ENCODE data around the gene POLR2B.
"Not testable (repeated sequence)": the region's sequence is repeated elsewhere in the genome, so short reads cannot be mapped to it uniquely, and the experiment has no call there.

POLR2B gene

DNA sequence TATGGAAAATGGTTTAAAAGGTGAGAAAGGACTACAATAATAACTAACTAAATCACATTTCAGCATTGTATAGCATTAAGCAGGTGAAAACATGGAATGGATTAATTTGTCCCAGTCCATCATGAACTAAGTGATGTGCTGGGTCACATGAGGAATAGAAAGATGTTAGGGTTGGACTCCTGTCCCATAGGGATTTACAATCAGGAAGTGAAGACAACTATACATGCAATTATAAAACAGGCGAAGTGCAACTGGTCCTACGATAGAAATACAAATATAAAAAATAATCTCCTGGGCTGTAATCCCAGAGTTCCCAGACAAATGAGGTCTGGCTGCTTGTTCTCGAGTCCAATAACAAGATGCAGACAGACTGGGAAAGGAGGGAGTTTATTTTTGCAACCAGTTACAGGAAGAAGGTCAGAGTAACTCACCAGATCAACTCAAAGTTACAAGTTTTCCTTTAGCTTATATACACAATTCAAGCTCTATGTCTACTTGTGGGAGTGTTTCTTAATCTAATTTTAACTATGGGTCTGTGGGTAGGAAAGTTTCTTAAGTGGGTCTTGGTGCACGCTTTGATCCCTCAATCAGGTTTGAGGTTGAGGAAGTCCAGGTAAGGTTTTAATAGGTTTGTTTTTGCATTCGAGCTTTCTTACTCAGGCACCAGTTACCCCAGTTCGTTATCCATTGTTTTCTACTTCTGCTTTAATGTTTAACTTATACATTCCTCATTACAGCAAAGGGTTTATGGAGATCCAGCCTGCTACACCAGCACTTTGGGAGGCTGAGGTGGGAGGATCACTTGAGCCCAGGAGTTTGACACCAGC, 81.4 kb downstream of the POLR2B start:
- DNase-seq: no peak

DNA sequence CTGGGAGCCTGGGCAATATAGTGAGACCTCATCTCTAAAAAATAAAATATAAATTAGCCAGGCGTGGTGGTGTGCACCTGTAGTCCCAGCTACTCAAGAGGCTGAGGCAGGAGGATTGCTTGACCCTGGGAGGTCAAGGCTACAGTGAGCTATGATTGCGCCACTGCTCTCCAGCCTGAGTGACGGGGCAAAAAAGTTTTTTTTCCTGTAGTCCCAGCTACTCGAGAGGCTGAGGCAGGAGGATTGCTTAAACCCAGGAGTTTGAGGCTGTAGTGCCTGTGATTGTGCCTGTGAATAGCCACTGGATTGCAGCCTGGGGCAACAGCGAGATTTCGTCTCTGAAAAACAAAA, 82.0 kb downstream of the POLR2B start:
- DNase-seq: not testable (repeated sequence)

DNA sequence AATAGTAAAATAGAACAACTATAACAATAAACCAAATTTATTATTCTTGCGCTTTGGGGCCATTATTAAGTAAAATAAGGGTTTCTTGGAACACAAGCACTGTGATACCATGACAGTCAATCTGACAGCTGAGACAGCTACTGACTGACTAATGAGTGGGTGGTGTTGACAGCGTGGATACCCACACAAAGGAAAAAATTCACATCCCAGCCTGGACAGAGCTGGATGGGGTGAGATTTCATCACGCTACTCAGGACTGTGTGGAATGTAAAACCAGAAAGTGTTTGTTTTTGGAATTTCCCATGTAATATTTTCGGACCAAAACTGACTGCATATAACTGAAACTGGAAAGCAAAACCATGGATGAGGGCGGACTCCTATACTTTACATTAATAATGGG, 82.7 kb downstream of the POLR2B start:
- no peak for DNase-seq

DNA sequence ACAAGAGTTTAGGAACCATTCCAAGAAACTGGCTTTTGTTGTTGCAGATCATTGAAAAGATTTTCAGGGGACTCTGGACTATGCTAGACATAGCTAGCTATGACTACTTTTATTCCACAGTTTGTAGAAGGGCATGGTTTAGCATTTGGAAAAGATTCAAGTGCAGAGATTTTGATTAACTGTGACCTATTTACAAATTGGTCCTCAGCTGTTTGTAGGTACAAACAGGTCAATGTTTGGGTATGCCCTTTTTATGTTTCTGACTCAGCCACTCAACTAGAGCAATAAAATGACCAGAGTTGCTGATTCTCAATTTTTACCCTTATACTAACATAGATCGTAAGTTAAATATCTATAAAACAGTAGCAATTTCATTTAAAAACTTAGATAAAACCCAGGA, 84.8 kb downstream of the POLR2B start:
- no peak for DNase-seq

DNA sequence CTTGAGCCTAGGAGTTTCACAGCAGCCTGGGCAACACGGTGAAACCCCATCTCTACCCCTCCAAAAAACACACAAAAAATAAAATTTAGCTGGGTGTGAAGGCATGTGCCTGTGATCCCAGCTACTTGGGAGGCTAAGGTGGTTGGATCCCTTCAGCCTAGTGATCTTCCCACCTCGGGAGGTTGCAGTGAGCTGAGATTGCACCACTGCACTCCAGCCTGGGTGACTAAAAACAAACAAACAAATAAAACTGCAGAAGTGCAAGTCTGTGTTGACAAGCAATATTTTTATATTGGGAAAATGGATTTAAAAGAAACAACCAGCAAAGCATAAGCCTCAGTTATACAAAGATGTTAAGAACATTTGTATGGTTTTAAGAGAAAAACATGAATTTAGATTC, 85.4 kb downstream of the POLR2B start:
- DNase-seq: no peak

DNA sequence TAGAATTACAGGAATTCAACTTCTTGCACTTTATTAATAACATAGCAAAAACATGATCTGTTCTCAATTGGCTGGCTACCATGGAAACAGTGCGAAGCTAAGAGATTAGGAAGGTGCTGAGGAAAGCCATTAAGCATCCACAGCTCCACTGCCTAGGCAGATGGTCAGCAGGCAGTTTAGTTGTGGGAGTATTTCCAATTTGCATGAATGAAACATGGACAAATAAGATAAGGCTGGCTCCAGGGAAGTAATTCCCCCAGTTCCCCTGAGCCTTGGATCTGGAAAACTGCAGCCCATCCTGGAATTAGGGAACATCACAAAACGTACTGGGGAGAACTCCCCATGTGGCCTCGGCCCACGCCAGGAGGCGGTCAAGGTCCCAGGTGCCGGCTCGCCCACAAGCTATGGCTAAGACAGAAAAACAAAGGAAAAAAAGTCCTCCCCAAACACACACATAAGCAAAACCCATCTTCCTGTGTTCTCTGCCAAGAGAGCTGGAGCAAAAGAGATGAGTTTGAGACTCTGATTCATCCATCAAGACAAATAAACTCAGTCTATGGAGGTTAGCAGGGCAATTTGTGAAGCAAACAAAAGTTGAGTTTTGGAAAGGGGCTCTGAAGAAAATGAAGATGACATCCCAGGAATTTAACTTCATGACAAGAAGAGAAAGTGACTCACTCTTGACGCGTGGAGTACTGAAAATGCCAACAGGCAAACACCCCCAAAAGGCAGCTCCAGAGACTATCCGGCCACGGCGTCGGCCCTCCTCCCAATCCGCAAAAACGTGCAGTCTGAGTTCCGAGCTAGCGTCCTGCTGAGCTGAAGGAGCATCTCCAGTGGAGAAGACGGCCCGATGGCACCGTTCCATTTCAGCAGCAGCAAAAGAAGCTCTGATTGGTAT, 86.4 kb downstream of the POLR2B start:
- DNase-seq: peak in 1 of 2 experiments; percentile 62

- no peak for DNase-seq
These were observed 87.2 kb downstream of the POLR2B start for GRCh38 chr4:57065730-57066482.

GRCh38 chr4:57068237-57068981, 89.7 kb downstream of the POLR2B start:
- no peak for DNase-seq

- no peak for DNase-seq
These were observed 91.8 kb downstream of the POLR2B start for GRCh38 chr4:57070461-57070860.

DNA sequence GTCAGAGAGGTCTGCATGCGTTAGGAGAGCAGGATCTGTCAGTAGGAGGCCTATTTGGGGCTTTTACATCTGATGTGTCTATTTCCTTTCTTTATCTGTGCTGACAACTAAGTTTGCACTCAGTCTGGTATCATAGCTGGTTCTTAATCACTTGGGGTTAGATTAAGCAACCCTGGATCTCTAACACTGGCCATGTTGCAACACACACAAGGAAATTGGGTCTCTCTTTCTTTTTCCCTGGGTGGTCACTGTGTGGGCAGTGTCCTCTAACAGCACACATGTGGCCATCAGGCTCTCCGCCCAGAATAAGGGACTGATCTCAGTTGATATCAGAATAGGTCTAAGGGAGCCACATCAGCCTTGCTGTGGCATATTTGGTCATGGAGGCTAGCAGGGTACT, 92.6 kb downstream of the POLR2B start:
- no peak for DNase-seq

DNA sequence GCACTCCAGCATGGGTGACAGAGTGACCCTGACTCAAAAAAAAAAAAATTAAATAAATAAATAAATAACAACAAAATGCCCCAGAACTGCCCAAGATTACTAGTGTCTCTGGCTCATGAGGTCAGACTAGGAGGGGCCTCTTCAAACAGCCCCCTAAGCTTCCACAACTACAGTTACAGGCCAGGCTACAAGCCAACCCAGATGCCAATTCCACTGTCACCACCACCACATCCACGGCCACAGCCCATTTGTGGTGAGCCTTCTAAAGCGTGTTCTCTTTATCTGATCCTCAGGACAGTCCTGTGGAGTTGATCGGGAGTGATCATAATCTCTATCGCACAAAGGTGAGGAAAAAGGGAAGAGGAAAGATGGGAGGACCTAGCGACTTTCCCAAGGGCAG, 94.9 kb downstream of the POLR2B start:
- DNase-seq: no peak

DNA sequence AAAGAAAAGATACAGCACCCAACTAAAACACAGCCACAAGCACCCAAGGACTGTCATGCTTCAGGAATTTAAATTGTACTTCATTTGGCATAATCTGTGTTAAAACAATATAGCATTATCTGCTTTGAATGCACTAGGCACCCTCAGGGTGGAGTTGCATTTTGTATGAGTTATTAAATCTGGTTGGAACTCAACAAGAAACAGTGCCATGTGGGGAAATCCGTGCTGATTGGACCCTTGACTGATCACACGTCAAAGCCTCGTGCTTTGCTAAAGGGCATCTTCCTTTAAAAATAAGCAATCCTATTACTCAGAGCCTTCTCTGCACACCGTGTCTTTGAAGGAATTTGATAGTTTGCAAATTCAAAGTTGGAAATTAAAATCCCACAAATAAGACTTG, 96.0 kb downstream of the POLR2B start:
- DNase-seq: no peak

- no peak for DNase-seq
These were observed 96.7 kb downstream of the POLR2B start for GRCh38 chr4:57075367-57075766.

DNA sequence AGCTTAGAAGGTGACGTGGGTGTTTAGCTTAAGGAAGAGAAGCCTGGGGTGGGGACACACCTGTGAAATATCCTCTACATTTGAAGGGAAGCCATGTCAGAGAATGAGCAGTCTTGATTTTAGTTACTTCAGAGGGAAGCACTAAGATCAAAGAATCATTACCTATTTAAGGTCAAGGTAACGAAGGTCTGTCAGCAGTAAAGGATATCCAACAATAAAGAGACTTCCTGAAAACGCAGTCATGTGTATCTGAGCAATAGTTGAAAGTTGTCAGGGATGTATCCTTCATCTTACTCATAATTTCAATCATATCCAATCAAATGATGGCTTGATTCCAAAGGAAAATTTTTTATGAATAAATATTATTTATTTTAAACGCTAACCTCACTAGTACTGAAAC, 98.0 kb downstream of the POLR2B start:
- DNase-seq: no peak

- DNase-seq: no peak
These were observed 99.1 kb downstream of the POLR2B start for GRCh38 chr4:57077550-57078343.

GRCh38 chr4:57078685-57079521, 100.2 kb downstream of the POLR2B start:
- DNase-seq: peak; percentile 60 to 72
